SH-SY5Y (cell line): ENCODE measurements around the gene UFC1.

Source experiments
- GATA2 ChIP-seq: IDR thresholded peaks from 2 replicates; pipeline ENCODE4 v1.6.1; 2011; ENCODE audit warnings: mild to moderate bottlenecking, low read depth, low read length
- GATA3 ChIP-seq: IDR thresholded peaks from 2 replicates; pipeline ENCODE4 v1.6.1; 2011; ENCODE audit warnings: low read depth, mild to moderate bottlenecking, low read length, moderate library complexity

DNA sequence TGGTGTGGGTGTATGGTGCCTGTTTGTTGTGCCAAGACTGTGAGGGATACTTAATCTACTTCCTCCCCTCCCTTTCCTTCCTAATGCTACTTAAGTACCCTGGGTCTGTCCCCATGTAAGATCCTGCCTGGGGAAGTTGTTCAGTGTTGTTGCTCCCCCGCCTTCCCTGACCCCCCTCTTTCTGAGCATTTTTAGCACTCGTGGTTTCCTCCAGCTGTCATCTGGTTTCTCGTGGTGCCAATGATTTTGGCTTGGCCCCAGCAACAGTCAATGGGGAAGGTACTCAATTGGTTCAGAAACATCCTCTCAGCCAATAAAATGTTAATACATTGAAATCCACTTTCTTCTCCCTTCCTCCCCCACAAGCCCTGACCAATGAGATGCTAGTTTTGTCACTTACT is 31.5 kb downstream of the UFC1 start:
- TF ChIP-seq GATA3 (no peak), GATA2 (no peak)
